ENCODE data around the gene ELOVL5. TPM values are rescaled to one million over a fixed set of nuclear protein-coding genes. Genes with fewer than 3 reads are reported as not detected.

The ELOVL5 gene
- total RNA-seq, 3 donors from 2014 or later: 89.4 to 115 (median 104) TPM

DNA sequence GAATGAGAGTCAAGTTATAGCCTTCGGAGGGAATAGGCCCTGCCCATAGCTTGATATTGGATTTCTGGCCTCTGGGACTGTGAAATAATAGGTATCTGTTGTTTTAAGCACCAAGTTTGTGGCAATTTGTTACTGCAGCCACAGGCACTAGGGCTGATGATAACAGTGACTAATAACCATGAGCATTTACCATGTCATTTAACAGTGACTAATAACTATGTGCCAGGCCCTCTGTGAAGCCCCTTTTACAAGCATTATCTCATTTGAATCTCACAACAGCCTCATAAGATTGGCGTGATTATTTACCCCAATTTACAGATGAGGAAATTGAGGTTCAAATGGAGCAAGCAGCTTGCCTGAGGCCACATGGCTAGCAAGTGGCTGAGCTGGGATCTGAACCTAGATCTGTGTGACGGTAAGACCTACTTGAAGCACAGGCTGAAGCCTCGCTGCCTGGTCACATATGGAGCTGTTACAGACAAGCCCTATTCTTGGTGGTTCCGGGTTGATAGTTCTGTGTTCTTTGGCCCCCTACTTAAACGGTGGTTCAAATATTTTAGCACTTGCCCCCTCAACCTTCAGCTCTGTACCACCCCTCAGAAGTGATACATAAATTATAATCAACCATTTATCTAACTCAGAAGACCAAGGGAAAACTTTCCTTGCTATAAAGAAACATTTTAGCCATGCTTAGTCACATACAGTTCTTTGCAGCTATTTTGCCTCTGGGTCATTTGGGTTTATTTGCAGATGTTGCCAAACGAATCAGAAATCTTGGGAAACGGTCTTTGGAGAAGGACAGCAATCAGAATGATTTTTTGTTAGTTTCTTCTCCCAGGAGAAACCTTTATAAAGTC is 98.3 kb downstream of the ELOVL5 start:
- no peaks in the 10 kb centered on the region for H3K27me3 Mint-ChIP-seq (ENCODE audit: low read depth)
- H3K4me3 Mint-ChIP-seq: no peak overlapping the region
- DNase-seq (no peak), ATAC-seq (peak; percentile 34 to 69)
- peaks cover 13% of the 10 kb centered on the region for H3K4me1 Mint-ChIP-seq (ENCODE audit: low read depth)
- H3K9me3 Mint-ChIP-seq: peaks cover 2% of the 10 kb centered on the region
- peaks cover 3% of the 10 kb centered on the region for H3K36me3 Mint-ChIP-seq (ENCODE audit: insufficient read depth)

GRCh38 chr6:53246924-53247323 is 101.8 kb downstream of the ELOVL5 start:
- no peak for ATAC-seq
- H3K4me3 Mint-ChIP-seq: no peak overlapping the region
- no peak for DNase-seq
- no peaks in the 10 kb centered on the region for H3K27me3 Mint-ChIP-seq (ENCODE audit: low read depth)
- H3K4me1 Mint-ChIP-seq (ENCODE audit: low read depth): peaks cover 23% of the 10 kb centered on the region
- no peaks in the 10 kb centered on the region for H3K9me3 Mint-ChIP-seq
- no peaks in the 10 kb centered on the region for H3K36me3 Mint-ChIP-seq (ENCODE audit: insufficient read depth)

DNA sequence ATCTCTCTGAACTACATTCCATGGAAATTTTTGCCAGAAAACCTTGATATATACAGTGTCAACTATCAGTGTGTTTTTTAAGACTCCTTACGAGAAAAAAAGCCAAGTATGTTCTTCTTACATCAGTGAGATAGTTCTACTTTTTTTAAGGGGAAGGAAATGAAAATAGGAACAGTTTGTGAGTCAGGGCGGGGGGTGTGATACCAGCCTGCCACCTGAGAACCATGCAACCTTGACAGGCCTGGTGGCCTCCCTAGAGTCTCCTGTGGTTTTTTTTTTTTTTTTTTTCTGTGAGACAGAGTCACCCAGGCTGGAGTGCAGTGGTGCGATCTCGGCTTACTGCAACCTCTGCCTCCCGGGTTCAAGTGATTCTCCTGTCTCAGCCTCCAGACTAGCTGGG is 103.8 kb downstream of the ELOVL5 start:
- peaks cover 40% of the 10 kb centered on the region for H3K4me1 Mint-ChIP-seq (ENCODE audit: low read depth)
- no peaks in the 10 kb centered on the region for H3K9me3 Mint-ChIP-seq
- H3K4me3 Mint-ChIP-seq: no peak overlapping the region
- peak; percentile 30 to 41 for ATAC-seq
- H3K36me3 Mint-ChIP-seq (ENCODE audit: insufficient read depth): peaks cover 1% of the 10 kb centered on the region
- H3K27me3 Mint-ChIP-seq (ENCODE audit: low read depth): no peaks in the 10 kb centered on the region
- DNase-seq: no peak

GRCh38 chr6:53244399-53244931 is 104.3 kb downstream of the ELOVL5 start:
- no peak for ATAC-seq
- Mint-ChIP-seq H3K36me3 (ENCODE audit: insufficient read depth) (peaks cover 1% of the 10 kb centered on the region), H3K27me3 (ENCODE audit: low read depth) (no peaks in the 10 kb centered on the region), H3K4me3 (no peak overlapping the region), H3K4me1 (ENCODE audit: low read depth) (peaks cover 42% of the 10 kb centered on the region), H3K9me3 (no peaks in the 10 kb centered on the region)
- no peak for DNase-seq

GRCh38 chr6:53241938-53242337 is 106.8 kb downstream of the ELOVL5 start:
- Mint-ChIP-seq H3K36me3 (ENCODE audit: insufficient read depth) (peaks cover 4% of the 10 kb centered on the region), H3K27me3 (ENCODE audit: low read depth) (no peaks in the 10 kb centered on the region), H3K4me3 (no peak overlapping the region), H3K4me1 (ENCODE audit: low read depth) (peaks cover 45% of the 10 kb centered on the region), H3K9me3 (no peaks in the 10 kb centered on the region)
- no peak for ATAC-seq
- DNase-seq: no peak

- DNase-seq: no peak
- Mint-ChIP-seq H3K9me3 (no peaks in the 10 kb centered on the region), H3K36me3 (ENCODE audit: insufficient read depth) (peaks cover 4% of the 10 kb centered on the region), H3K4me3 (no peak overlapping the region), H3K27me3 (ENCODE audit: low read depth) (no peaks in the 10 kb centered on the region), H3K4me1 (ENCODE audit: low read depth) (peaks cover 51% of the 10 kb centered on the region)
- peak; percentile 38 to 41 for ATAC-seq
Measured at GRCh38 chr6:53240761-53241160, 108.0 kb downstream of the ELOVL5 start.

- DNase-seq (no peak), ATAC-seq (peak in 1 of 2 donors; percentile 13)
- no peak overlapping the region for H3K4me3 Mint-ChIP-seq
- H3K9me3 Mint-ChIP-seq: no peaks in the 10 kb centered on the region
- H3K4me1 Mint-ChIP-seq (ENCODE audit: low read depth): peaks cover 51% of the 10 kb centered on the region
- peaks cover 4% of the 10 kb centered on the region for H3K36me3 Mint-ChIP-seq (ENCODE audit: insufficient read depth)
- H3K27me3 Mint-ChIP-seq (ENCODE audit: low read depth): no peaks in the 10 kb centered on the region
Measured at GRCh38 chr6:53240139-53240538, 108.6 kb downstream of the ELOVL5 start.

DNA sequence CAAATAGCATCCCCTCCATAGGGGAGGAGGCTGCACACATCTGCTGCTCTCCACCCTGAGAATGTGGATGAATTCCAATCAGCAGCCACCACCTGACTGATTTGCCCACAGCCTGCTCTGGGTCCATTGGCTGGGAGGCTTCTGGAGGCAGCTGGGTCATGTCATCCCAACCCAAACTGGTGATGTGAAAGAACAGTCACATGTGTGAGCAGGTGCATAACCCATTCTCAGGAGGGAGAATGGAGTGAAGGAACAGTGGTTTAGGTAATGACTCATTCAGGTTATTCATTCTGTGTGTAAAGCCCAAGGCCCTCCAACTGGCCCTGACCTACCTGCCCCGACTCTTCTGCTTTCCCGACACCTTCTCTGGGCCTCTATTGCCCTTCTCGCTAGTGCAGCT is 109.2 kb downstream of the ELOVL5 start:
- peaks cover 47% of the 10 kb centered on the region for H3K4me1 Mint-ChIP-seq (ENCODE audit: low read depth)
- H3K27me3 Mint-ChIP-seq (ENCODE audit: low read depth): no peaks in the 10 kb centered on the region
- no peak overlapping the region for H3K4me3 Mint-ChIP-seq
- no peaks in the 10 kb centered on the region for H3K9me3 Mint-ChIP-seq
- DNase-seq (no peak), ATAC-seq (peak; percentile 26 to 49)
- H3K36me3 Mint-ChIP-seq (ENCODE audit: insufficient read depth): peaks cover 4% of the 10 kb centered on the region

GRCh38 chr6:53238311-53238710 is 110.4 kb downstream of the ELOVL5 start:
- peaks cover 43% of the 10 kb centered on the region for H3K4me1 Mint-ChIP-seq (ENCODE audit: low read depth)
- ATAC-seq: no peak
- H3K27me3 Mint-ChIP-seq (ENCODE audit: low read depth): no peaks in the 10 kb centered on the region
- no peak overlapping the region for H3K4me3 Mint-ChIP-seq
- peaks cover 4% of the 10 kb centered on the region for H3K36me3 Mint-ChIP-seq (ENCODE audit: insufficient read depth)
- DNase-seq: no peak
- no peaks in the 10 kb centered on the region for H3K9me3 Mint-ChIP-seq

DNA sequence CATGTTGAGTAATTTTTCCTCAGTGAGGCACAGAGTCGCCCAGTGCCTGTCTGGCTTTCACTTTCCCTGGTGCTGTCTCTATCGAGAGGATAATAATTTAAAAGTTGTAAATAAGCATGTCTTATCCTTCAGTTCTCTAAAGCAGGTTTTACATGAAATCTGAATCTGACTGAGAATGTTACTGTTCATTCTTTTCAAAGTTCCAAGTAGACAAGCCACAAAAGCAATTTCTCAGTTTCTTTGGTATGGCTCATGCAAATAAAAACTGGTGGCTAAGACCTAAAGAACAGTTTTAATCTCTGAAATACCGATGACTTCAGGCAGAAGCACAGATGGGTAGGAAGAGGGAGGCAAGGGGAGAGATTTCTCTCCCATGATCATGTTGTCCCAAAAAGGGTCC is 112.5 kb downstream of the ELOVL5 start:
- H3K36me3 Mint-ChIP-seq (ENCODE audit: insufficient read depth): peaks cover 3% of the 10 kb centered on the region
- H3K4me3 Mint-ChIP-seq: peak overlapping the region; percentile 67
- H3K27me3 Mint-ChIP-seq (ENCODE audit: low read depth): no peaks in the 10 kb centered on the region
- ATAC-seq (peak; percentile 35 to 46), DNase-seq (no peak)
- no peaks in the 10 kb centered on the region for H3K9me3 Mint-ChIP-seq
- H3K4me1 Mint-ChIP-seq (ENCODE audit: low read depth): peaks cover 47% of the 10 kb centered on the region

DNA sequence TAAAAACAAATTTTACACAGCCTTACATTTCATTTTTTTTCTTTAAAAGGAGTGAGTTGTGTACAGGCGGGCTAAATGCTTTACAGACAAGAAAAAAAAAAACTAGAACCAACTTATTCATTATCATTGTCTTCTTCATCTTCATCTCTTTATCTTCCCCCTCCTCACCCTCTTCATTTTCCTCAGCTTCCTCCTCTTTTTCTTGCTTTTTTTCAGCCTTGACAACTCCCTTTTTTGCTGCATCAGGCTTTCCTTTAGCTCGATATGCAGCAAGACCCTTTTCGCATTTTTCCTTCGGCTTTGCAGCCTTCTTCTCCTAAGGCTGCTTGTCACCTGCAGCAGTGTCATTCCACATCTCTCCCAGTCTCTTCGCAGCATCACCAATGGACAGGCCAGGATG is 113.2 kb downstream of the ELOVL5 start:
- ATAC-seq (no peak), DNase-seq (no peak)
- H3K4me3 Mint-ChIP-seq: peak overlapping the region; percentile 67
- H3K9me3 Mint-ChIP-seq: no peaks in the 10 kb centered on the region
- H3K27me3 Mint-ChIP-seq (ENCODE audit: low read depth): no peaks in the 10 kb centered on the region
- peaks cover 3% of the 10 kb centered on the region for H3K36me3 Mint-ChIP-seq (ENCODE audit: insufficient read depth)
- H3K4me1 Mint-ChIP-seq (ENCODE audit: low read depth): peaks cover 46% of the 10 kb centered on the region

GRCh38 chr6:53233309-53233708 is 115.4 kb downstream of the ELOVL5 start:
- peaks cover 38% of the 10 kb centered on the region for H3K4me1 Mint-ChIP-seq (ENCODE audit: low read depth)
- ATAC-seq: no peak

DNA sequence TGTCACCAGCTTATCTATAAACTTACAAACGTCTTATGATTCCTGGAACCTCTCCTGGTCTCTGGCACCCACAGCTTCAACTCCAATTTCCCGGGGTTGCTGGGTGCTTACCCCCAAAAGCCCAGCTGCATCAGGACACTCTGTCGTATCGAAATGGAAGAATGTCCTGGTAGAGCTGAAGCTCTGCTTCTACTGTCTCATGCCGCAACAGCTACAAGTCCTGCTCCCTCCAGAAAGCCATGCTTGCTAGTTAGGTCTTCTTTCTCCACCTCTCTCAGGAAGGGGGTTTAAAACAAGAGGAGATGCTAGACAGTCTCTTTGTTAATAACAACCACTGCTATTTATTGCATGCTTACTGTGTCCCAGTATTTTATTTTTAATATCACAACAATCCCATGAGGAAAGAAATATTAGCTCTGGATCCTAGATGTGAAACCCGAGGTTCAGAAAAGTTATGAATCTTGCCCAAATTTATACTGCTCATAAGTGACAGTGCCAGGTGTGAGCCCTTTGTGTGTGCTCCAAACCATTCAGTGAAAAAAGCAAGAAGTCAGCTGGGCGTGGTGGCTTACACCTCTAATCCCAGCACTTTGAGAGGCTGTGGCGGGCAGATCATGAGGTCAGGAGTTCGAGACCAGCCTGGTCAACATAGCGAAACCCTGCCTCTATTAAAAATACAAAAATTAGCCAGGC is 117.8 kb downstream of the ELOVL5 start:
- H3K4me3 Mint-ChIP-seq: no peak overlapping the region
- DNase-seq (no peak), ATAC-seq (no peak)
- no peaks in the 10 kb centered on the region for H3K36me3 Mint-ChIP-seq (ENCODE audit: insufficient read depth)
- H3K27me3 Mint-ChIP-seq (ENCODE audit: low read depth): no peaks in the 10 kb centered on the region
- H3K4me1 Mint-ChIP-seq (ENCODE audit: low read depth): peaks cover 24% of the 10 kb centered on the region
- no peaks in the 10 kb centered on the region for H3K9me3 Mint-ChIP-seq

More at GRCh38 chr6:53233309-53233708, 115.4 kb downstream of the ELOVL5 start:
- Mint-ChIP-seq H3K36me3 (ENCODE audit: insufficient read depth) (no peaks in the 10 kb centered on the region), H3K27me3 (ENCODE audit: low read depth) (no peaks in the 10 kb centered on the region), H3K4me3 (no peak overlapping the region), H3K9me3 (no peaks in the 10 kb centered on the region)
- DNase-seq: no peak

- H3K4me3 Mint-ChIP-seq: no peak overlapping the region
- no peaks in the 10 kb centered on the region for H3K36me3 Mint-ChIP-seq (ENCODE audit: insufficient read depth)
- no peaks in the 10 kb centered on the region for H3K27me3 Mint-ChIP-seq (ENCODE audit: low read depth)
- ATAC-seq (no peak), DNase-seq (no peak)
- H3K4me1 Mint-ChIP-seq (ENCODE audit: low read depth): peaks cover 20% of the 10 kb centered on the region
- no peaks in the 10 kb centered on the region for H3K9me3 Mint-ChIP-seq
Measured at GRCh38 chr6:53227847-53228246, 120.9 kb downstream of the ELOVL5 start.

Measured in activated T-cell treated with anti-CD3 and anti-CD28 coated beads, Interleukin-2, amount 50 U/mL, for 4 hours (primary cell).